Panc1 (cell line): ENCODE results near the gene NOBOX. TPM values are rescaled to one million over a fixed set of nuclear protein-coding genes. Genes with fewer than 3 reads are reported as not detected.

Source experiments
- ATAC-seq: fragments of 200-7000 bp; cut with Tn5 transposase; 2 replicates; pipeline ENCODE4 v1.9.1; 2020; ENCODE audit warnings: mild to moderate bottlenecking, moderate library complexity
- BruUV-seq: library from RNA; stranded (reverse); fragments of 400-500 nt; replicated peaks from 2 replicates; lab custom pipeline; 2021; lab: Mats Ljungman, UMichigan
- CTCF ChIA-PET: fragments of 300-600 bp; sonication (Branson Sonifier 250); formaldehyde crosslinking; loops from one replicate; lab custom pipeline; 2022; ENCODE audit warnings: antibody characterized with exemption; lab: Charles Lee
- POLR2A ChIA-PET: fragments of 300-600 bp; sonication (Branson Sonifier 250); formaldehyde crosslinking; loops from one replicate; lab custom pipeline; 2022; ENCODE audit warnings: antibody characterized with exemption; lab: Charles Lee
- DNase-seq: peaks from one replicate; pipeline ENCODE4 v3.0.0-alpha.2; 2010; ENCODE audit warnings: low read depth, low spot score
- H3K27ac ChIP-seq: 2 replicates; pipeline ENCODE4 v1.5.1; 2011; ENCODE audit warnings: mild to moderate bottlenecking, low read length, inconsistent platforms
- H3K27me3 ChIP-seq: fragments of 200-500 bp; sonication (Bioruptor generic); 2 replicates; pipeline ENCODE4 v1.6.0; 2014; ENCODE audit warnings: low read length, inconsistent platforms; ENCODE audit not compliant: control insufficient read depth, insufficient read depth
- H3K36me3 ChIP-seq: fragments of 200-500 bp; sonication (Bioruptor generic); 2 replicates; pipeline ENCODE4 v1.5.1; 2014; ENCODE audit warnings: inconsistent platforms, mild to moderate bottlenecking, low read length, moderate library complexity; ENCODE audit not compliant: control insufficient read depth, insufficient read depth
- H3K4me1 ChIP-seq: 2 replicates; pipeline ENCODE4 v1.5.1; 2011; ENCODE audit warnings: inconsistent platforms, mild to moderate bottlenecking, low read length, moderate library complexity; ENCODE audit not compliant: control insufficient read depth, insufficient read depth
- H3K4me3 ChIP-seq, 2 experiments: 2 replicates each; pipeline ENCODE4 v1.5.1; 2011 to 2012; ENCODE audit warnings: low read depth in 2 of 2, low read length in 2 of 2, mild to moderate bottlenecking in 2 of 2, inconsistent platforms in 1 of 2, moderate library complexity in 1 of 2
- H3K9me3 ChIP-seq: fragments of 200-500 bp; sonication (Bioruptor generic); 2 replicates; pipeline ENCODE4 v1.5.1; 2014; ENCODE audit warnings: low read depth, mild to moderate bottlenecking, inconsistent platforms, low read length, moderate library complexity; ENCODE audit not compliant: control insufficient read depth, insufficient read depth
- POLR2AphosphoS5 ChIP-seq: IDR thresholded peaks from 2 replicates; pipeline ENCODE4 v1.6.1; 2012; ENCODE audit warnings: mild to moderate bottlenecking, low read depth, low read length, moderate library complexity
- SIN3A ChIP-seq: IDR thresholded peaks from 2 replicates; pipeline ENCODE4 v1.6.1; 2012; ENCODE audit warnings: low read depth, mild to moderate bottlenecking, low read length, moderate library complexity, borderline replicate concordance; ENCODE audit not compliant: insufficient read depth
- TCF7L2 ChIP-seq: IDR thresholded peaks from 2 replicates; pipeline ENCODE4 v1.6.1; 2011; ENCODE audit warnings: mild to moderate bottlenecking, low read depth, low read length, inconsistent platforms
- in situ Hi-C: cut with HindIII; loops from 2 replicates; pipeline ENCODE4 v1.10.0; 2016; ENCODE audit warnings: low sequenced_read_pairs, low pct_unique_long_range_greater_than_20kb
- intact Hi-C: fragments of 100-400 bp; cut with micrococcal nuclease; formaldehyde crosslinking; loops from one replicate; pipeline ENCODE4 v1.10.0; 2022; ENCODE audit not compliant: unreplicated experiment
- total RNA-seq: library from RNA; stranded (reverse); gene quantifications from one replicate; pipeline ENCODE4 v1.2.1, GENCODE V29; 2021; ENCODE audit not compliant: unreplicated experiment
- TF ChIP-seq, protein P1 (sequence below): fragments of 450-650 bp; IDR thresholded peaks from 2 replicates; pipeline ENCODE4 v1.5.1; 2017; ENCODE audit warnings: mild to moderate bottlenecking
- TF ChIP-seq, protein P2 (sequence below), 2 experiments: IDR thresholded peaks; 2 replicates each; pipeline ENCODE4 v1.6.1; 2011 to 2012; ENCODE audit warnings: low read depth in 2 of 2, control low read depth in 1 of 2, low read length in 1 of 2, mild to moderate bottlenecking in 1 of 2, moderate library complexity in 1 of 2; ENCODE audit not compliant: insufficient read depth in 1 of 2

Gene NOBOX
- total RNA-seq, 1 experiment from 2014 or later, result not detected

DNA sequence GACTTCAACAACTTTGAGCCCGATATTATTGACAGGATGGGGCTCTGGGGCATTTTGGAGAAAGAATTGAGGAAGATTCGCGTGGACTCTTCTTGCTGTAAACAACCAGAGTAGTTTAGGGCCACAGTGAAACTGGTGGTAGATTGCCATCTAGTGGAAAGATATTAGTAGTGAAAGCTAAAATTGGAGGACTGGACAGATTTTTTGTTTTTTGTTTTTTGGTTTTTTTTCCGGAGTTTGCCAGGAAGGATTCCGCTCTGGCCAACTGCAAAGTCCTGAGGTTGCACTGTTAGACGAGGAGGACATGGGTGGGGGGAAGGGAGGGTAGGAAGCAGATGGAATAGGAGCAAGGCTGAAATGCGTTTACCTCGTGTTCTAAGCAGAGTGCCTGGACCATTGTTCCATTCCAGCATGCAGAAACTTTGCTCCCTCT is 11.7 kb downstream of the NOBOX start:
- Histone ChIP-seq H3K9me3 (no peaks in the 10 kb centered on the region), H3K27ac (no peak overlapping the region), H3K4me1 (peaks cover 6% of the 10 kb centered on the region), H3K4me3 (no peak overlapping the region), H3K27me3 (peaks cover 7% of the 10 kb centered on the region), H3K36me3 (no peaks in the 10 kb centered on the region)
- POLR2A ChIA-PET, result interaction anchor here (0.6 kb wide), 1 partner anchor 225 kb away, joined by 3 read pairs; no protein-coding TSS in a partner anchor
- TF ChIP-seq SIN3A, result no peak
- TF ChIP-seq, protein P1, sequence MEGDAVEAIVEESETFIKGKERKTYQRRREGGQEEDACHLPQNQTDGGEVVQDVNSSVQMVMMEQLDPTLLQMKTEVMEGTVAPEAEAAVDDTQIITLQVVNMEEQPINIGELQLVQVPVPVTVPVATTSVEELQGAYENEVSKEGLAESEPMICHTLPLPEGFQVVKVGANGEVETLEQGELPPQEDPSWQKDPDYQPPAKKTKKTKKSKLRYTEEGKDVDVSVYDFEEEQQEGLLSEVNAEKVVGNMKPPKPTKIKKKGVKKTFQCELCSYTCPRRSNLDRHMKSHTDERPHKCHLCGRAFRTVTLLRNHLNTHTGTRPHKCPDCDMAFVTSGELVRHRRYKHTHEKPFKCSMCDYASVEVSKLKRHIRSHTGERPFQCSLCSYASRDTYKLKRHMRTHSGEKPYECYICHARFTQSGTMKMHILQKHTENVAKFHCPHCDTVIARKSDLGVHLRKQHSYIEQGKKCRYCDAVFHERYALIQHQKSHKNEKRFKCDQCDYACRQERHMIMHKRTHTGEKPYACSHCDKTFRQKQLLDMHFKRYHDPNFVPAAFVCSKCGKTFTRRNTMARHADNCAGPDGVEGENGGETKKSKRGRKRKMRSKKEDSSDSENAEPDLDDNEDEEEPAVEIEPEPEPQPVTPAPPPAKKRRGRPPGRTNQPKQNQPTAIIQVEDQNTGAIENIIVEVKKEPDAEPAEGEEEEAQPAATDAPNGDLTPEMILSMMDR, result peak; percentile 80
- peak; percentile 90 for ATAC-seq
- CTCF ChIA-PET, result interaction anchor here (0.7 kb wide), 3 partner anchors 19 to 509 kb away, joined by 3 to 12 read pairs (median 6); no protein-coding TSS in a partner anchor
- intact Hi-C loops, result loop anchor here (5.0 kb wide), 2 partner anchors 45 to 215 kb away; no protein-coding TSS in a partner anchor
- in situ Hi-C loops, result no loop called here
- DNase-seq, result peak; percentile 43
- BruUV-seq, result no TSS peak

DNA sequence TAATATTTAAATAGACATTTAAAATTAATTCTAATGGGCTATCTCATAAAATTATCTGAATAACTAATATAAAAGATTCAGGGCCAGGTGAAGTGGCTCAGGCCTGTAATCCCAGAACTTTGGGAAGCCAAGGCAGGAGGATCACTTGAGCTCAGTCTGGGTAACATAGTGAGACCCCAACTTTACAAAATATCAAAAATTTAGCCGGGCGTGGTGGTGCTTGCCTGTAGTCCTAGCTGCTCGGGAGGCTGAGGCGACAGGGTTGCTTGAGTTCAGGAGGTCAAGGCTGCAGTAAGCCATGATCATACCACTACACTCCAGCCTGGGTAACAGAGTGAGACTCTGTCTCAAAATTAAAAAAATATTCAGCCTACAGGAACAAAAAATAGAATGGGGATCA is 12.5 kb downstream of the NOBOX start:
- in situ Hi-C loops (no loop called here), intact Hi-C loops (loop anchor here (5.0 kb wide), 2 partner anchors 46 to 214 kb away; no protein-coding TSS in a partner anchor)
- no peak for TF ChIP-seq POLR2AphosphoS5
- TF ChIP-seq, protein P2, sequence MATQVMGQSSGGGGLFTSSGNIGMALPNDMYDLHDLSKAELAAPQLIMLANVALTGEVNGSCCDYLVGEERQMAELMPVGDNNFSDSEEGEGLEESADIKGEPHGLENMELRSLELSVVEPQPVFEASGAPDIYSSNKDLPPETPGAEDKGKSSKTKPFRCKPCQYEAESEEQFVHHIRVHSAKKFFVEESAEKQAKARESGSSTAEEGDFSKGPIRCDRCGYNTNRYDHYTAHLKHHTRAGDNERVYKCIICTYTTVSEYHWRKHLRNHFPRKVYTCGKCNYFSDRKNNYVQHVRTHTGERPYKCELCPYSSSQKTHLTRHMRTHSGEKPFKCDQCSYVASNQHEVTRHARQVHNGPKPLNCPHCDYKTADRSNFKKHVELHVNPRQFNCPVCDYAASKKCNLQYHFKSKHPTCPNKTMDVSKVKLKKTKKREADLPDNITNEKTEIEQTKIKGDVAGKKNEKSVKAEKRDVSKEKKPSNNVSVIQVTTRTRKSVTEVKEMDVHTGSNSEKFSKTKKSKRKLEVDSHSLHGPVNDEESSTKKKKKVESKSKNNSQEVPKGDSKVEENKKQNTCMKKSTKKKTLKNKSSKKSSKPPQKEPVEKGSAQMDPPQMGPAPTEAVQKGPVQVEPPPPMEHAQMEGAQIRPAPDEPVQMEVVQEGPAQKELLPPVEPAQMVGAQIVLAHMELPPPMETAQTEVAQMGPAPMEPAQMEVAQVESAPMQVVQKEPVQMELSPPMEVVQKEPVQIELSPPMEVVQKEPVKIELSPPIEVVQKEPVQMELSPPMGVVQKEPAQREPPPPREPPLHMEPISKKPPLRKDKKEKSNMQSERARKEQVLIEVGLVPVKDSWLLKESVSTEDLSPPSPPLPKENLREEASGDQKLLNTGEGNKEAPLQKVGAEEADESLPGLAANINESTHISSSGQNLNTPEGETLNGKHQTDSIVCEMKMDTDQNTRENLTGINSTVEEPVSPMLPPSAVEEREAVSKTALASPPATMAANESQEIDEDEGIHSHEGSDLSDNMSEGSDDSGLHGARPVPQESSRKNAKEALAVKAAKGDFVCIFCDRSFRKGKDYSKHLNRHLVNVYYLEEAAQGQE (IDR thresholded peaks at IDR 0.05; ENCODE audit: insufficient read depth in 1 of 2, low read depth in 2 of 2, low read length in 1 of 2), result no peak
- no peak for TF ChIP-seq SIN3A
- no peak for TF ChIP-seq TCF7L2
- TF ChIP-seq, protein P1, result no peak
- Histone ChIP-seq H3K4me1 (peaks cover 10% of the 10 kb centered on the region), H3K27ac (no peak overlapping the region), H3K27me3 (peaks cover 7% of the 10 kb centered on the region), H3K36me3 (no peaks in the 10 kb centered on the region), H3K9me3 (no peaks in the 10 kb centered on the region), H3K4me3 (no peak overlapping the region)
- ATAC-seq (no peak), DNase-seq (no peak)
- POLR2A ChIA-PET, result no interaction called here
- BruUV-seq, result no TSS peak
- CTCF ChIA-PET, result no interaction called here
